ENCODE measurements around the gene ZNF529. TPM values are rescaled to one million over a fixed set of nuclear protein-coding genes. Genes with fewer than 3 reads are reported as not detected.

The ZNF529 gene
- total and polyA plus RNA-seq, 8 donors: 1.4 to 25.2 (median 3.5) TPM

- H3K4me3 ChIP-seq: peak overlapping the region; percentile 63 to 85 (median 72)
- intact Hi-C loops (cut with DNase I; ENCODE audit: low total_unique reads): no loop called here
- H3K27me3 ChIP-seq: no peaks in the 10 kb centered on the region
- H3K9me3 ChIP-seq: peaks cover 11 to 73% (median 42%) of the 10 kb centered on the region in 4 donors
- TF ChIP-seq, protein P1, sequence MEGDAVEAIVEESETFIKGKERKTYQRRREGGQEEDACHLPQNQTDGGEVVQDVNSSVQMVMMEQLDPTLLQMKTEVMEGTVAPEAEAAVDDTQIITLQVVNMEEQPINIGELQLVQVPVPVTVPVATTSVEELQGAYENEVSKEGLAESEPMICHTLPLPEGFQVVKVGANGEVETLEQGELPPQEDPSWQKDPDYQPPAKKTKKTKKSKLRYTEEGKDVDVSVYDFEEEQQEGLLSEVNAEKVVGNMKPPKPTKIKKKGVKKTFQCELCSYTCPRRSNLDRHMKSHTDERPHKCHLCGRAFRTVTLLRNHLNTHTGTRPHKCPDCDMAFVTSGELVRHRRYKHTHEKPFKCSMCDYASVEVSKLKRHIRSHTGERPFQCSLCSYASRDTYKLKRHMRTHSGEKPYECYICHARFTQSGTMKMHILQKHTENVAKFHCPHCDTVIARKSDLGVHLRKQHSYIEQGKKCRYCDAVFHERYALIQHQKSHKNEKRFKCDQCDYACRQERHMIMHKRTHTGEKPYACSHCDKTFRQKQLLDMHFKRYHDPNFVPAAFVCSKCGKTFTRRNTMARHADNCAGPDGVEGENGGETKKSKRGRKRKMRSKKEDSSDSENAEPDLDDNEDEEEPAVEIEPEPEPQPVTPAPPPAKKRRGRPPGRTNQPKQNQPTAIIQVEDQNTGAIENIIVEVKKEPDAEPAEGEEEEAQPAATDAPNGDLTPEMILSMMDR (IDR thresholded peaks at IDR 0.05): no peak
- TF ChIP-seq EP300 (IDR thresholded peaks at IDR 0.05) (no peak), POLR2A (IDR thresholded peaks at IDR 0.05) (no peak), POLR2AphosphoS5 (IDR thresholded peaks at IDR 0.05) (no peak)
- peak overlapping the region in 4 of 5 donors; percentile 91 to 95 (median 92) for H3K27ac ChIP-seq
- peaks cover 14 to 50% (median 34%) of the 10 kb centered on the region in 4 donors for H3K36me3 ChIP-seq
- WGBS, 5 donors: 5 to 15% (median 6%) methylated on average over 5 of the region's 5 CpGs
- H3K4me1 ChIP-seq: peaks cover 7 to 26% (median 24%) of the 10 kb centered on the region in 4 donors
- DNase-seq: peak in 1 of 2 donors; percentile 48
Measured at GRCh38 chr19:36527341-36527740, 45.8 kb downstream of the ZNF529 start.

- TF ChIP-seq, protein P1 (IDR thresholded peaks at IDR 0.05): no peak
- no peaks in the 10 kb centered on the region for H3K27me3 ChIP-seq
- H3K9me3 ChIP-seq: peaks cover 18 to 74% (median 43%) of the 10 kb centered on the region in 4 donors
- no peak for DNase-seq
- no peak overlapping the region for H3K4me3 ChIP-seq
- peaks cover 7 to 26% (median 24%) of the 10 kb centered on the region in 4 donors for H3K4me1 ChIP-seq
- peaks cover 22 to 53% (median 41%) of the 10 kb centered on the region in 4 donors for H3K36me3 ChIP-seq
- no peak overlapping the region for H3K27ac ChIP-seq
- 76 to 86% (median 81%) methylated on average over 5 of the region's 5 CpGs for WGBS, 5 donors
- intact Hi-C loops (cut with DNase I; ENCODE audit: low total_unique reads): no loop called here
Measured at GRCh38 chr19:36526581-36526980, 46.5 kb downstream of the ZNF529 start.

GRCh38 chr19:36524617-36525016, 48.5 kb downstream of the ZNF529 start:
- peaks cover 7 to 26% (median 23%) of the 10 kb centered on the region in 4 donors for H3K4me1 ChIP-seq
- TF ChIP-seq, protein P1 (IDR thresholded peaks at IDR 0.05): no peak
- TF ChIP-seq POLR2A (IDR thresholded peaks at IDR 0.05) (no peak), POLR2AphosphoS5 (IDR thresholded peaks at IDR 0.05) (no peak), EP300 (IDR thresholded peaks at IDR 0.05) (no peak)
- H3K27me3 ChIP-seq: no peaks in the 10 kb centered on the region
- intact Hi-C loops (cut with DNase I; ENCODE audit: low total_unique reads): no loop called here
- H3K4me3 ChIP-seq: no peak overlapping the region
- no peak overlapping the region for H3K27ac ChIP-seq
- peaks cover 24 to 77% (median 55%) of the 10 kb centered on the region in 4 donors for H3K9me3 ChIP-seq
- peaks cover 32 to 63% (median 61%) of the 10 kb centered on the region in 4 donors for H3K36me3 ChIP-seq
- DNase-seq: no peak
- 94 to 97% (median 96%) methylated on average over 4 of the region's 4 CpGs for WGBS, 5 donors

DNA sequence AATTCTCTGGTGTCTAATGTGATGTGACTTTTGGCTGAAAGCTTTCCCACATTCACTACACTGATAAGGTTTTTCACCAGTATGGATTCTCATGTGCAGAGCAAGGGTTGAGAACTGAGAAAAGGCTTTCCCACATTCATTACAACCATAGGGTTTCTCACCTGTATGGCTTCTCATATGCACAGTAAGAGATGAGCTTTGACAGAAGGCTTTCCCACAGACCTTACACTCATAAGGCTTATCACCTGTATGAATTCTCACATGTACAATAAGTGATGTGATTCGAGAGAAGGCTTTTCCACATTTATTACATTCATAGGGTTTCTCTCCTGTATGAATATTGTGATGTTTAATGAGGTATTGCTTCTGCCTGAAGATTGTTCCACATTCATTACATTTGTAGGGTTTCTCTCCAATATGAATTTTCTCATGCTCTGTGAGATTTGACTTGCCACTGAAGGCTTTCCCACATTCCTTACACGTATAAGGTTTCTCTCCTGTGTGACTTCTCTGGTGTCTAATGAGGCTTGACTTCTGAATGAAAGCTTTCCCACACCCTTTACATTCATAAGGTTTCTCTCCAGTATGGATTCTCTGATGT, 59.0 kb downstream of the ZNF529 start:
- Histone ChIP-seq H3K27ac (no peak overlapping the region), H3K36me3 (peaks cover 53 to 92% (median 68%) of the 10 kb centered on the region in 4 donors), H3K9me3 (peaks cover 85 to 100% (median 94%) of the 10 kb centered on the region in 4 donors), H3K4me1 (no peaks in the 10 kb centered on the region), H3K27me3 (no peaks in the 10 kb centered on the region), H3K4me3 (no peak overlapping the region)
- 95 to 100% (median 96%) methylated on average over 2 of the region's 2 CpGs for WGBS, 5 donors
- TF ChIP-seq POLR2AphosphoS5 (IDR thresholded peaks at IDR 0.05): no peak
- no peak for TF ChIP-seq POLR2A (IDR thresholded peaks at IDR 0.05)
- TF ChIP-seq EP300 (IDR thresholded peaks at IDR 0.05): no peak
- TF ChIP-seq, protein P1 (IDR thresholded peaks at IDR 0.05): no peak
- no peak for DNase-seq
- intact Hi-C loops (cut with DNase I; ENCODE audit: low total_unique reads): no loop called here

All from stomach (tissue), 9 donors.